Upper lobe of left lung (tissue), 4 donors: Measurements from ENCODE around the gene PPM1H.

Experiments used
- CTCF ChIP-seq, 6 experiments: fragments of 450-650 bp in 4 of 6; fragments of 200-600 bp in 2 of 6; sonication (generic) in 2 of 6; IDR thresholded peaks; one replicate each; pipeline ENCODE4 v1.5.1; 2016 to 2019; ENCODE audit warnings: antibody characterized with exemption in 6 of 6
- EP300 ChIP-seq, 4 donors: sonication (generic); formaldehyde crosslinking; IDR thresholded peaks; one replicate each; pipeline ENCODE4 v1.5.1; 2017; ENCODE audit warnings: antibody characterized with exemption in 4 of 4, control low read depth in 2 of 4
- POLR2A ChIP-seq, 4 donors: fragments of 450-650 bp; IDR thresholded peaks; one replicate each; pipeline ENCODE4 v1.5.1; 2016 to 2017; ENCODE audit warnings: antibody characterized with exemption in 4 of 4, mild to moderate bottlenecking in 2 of 4
- POLR2AphosphoS5 ChIP-seq, 2 donors: sonication (generic); formaldehyde crosslinking; IDR thresholded peaks; one replicate each; pipeline ENCODE4 v1.5.1; 2017; ENCODE audit warnings: antibody characterized with exemption in 2 of 2

GRCh38 chr12:62606654-62607053 lies 328.3 kb downstream of the PPM1H start:
- no peak for TF ChIP-seq POLR2A (IDR thresholded peaks at IDR 0.05)
- TF ChIP-seq CTCF (IDR thresholded peaks at IDR 0.05), result no peak
- no peak for TF ChIP-seq POLR2AphosphoS5 (IDR thresholded peaks at IDR 0.05)
- TF ChIP-seq EP300 (IDR thresholded peaks at IDR 0.05), result no peak
